Lung (tissue), 12 donors: ENCODE data around the gene BIN1. TPM values are rescaled to one million over a fixed set of nuclear protein-coding genes. Genes with fewer than 3 reads are reported as not detected.

Experiments
- ATAC-seq: fragments of 200-7000 bp; cut with Tn5 transposase; one replicate; pipeline ENCODE4 v1.9.1; 2020; ENCODE audit warnings: moderate number of reproducible peaks; ENCODE audit not compliant: insufficient read depth, low FRiP score
- DNase-seq, 3 donors: peaks; one replicate each; pipeline ENCODE4 v3.0.0-alpha.2; 2013 to 2017
- H3K27ac ChIP-seq, 2 donors: one replicate each; pipeline ENCODE4 v1.5.1; 2013; ENCODE audit warnings: mild to moderate bottlenecking in 2 of 2, moderate library complexity in 2 of 2, control low read depth in 1 of 2, inconsistent platforms in 1 of 2, low read depth in 1 of 2, low read length in 1 of 2
- H3K27me3 ChIP-seq, 3 donors: one replicate each; pipeline ENCODE4 v1.5.1; 2013; ENCODE audit warnings: low read length in 2 of 3; ENCODE audit not compliant: control insufficient read depth in 3 of 3, insufficient read depth in 3 of 3
- H3K36me3 ChIP-seq, 4 donors: one replicate each; pipeline ENCODE4 v1.5.1; 2013; ENCODE audit warnings: low read length in 4 of 4, mild to moderate bottlenecking in 1 of 4, moderate library complexity in 1 of 4; ENCODE audit not compliant: control insufficient read depth in 4 of 4, insufficient read depth in 4 of 4
- H3K4me1 ChIP-seq, 5 donors: one replicate each; pipeline ENCODE4 v1.5.1; 2013; ENCODE audit warnings: low read length in 5 of 5, mild to moderate bottlenecking in 2 of 5, moderate library complexity in 1 of 5; ENCODE audit not compliant: control insufficient read depth in 5 of 5, insufficient read depth in 5 of 5
- H3K4me3 ChIP-seq: one replicate; pipeline ENCODE4 v1.5.1; 2013; ENCODE audit warnings: mild to moderate bottlenecking, control low read depth, moderate library complexity
- H3K9ac ChIP-seq, 2 donors: one replicate each; pipeline ENCODE4 v1.5.1; 2013; ENCODE audit warnings: low read length in 2 of 2, control low read depth in 1 of 2; ENCODE audit not compliant: insufficient read depth in 1 of 2
- H3K9me3 ChIP-seq, 4 donors: one replicate each; pipeline ENCODE4 v1.5.1; 2013; ENCODE audit warnings: low read length in 3 of 4, mild to moderate bottlenecking in 1 of 4, moderate library complexity in 1 of 4; ENCODE audit not compliant: control insufficient read depth in 4 of 4, insufficient read depth in 3 of 4
- WGBS, 2 donors: extraction: QIAGEN DNeasy Blood & Tissue Kit; methylation state at CpG; one replicate each; pipeline ENCODE4 v1.1.7; 2013; 5-methylcytosine and 5-hydroxymethylcytosine counted together
- polyA plus RNA-seq, 2 donors: library from polyadenylated mRNA; stranded (reverse); fragments of 200-250 nt; gene quantifications; one replicate each; pipeline ENCODE4 v1.2.1, GENCODE V29; 2013
- total RNA-seq, 2 donors: library from RNA; depleted of rRNA in 1 of 2; stranded (reverse); fragments of >200 nt in 1 of 2; gene quantifications; one replicate each; pipeline ENCODE4 v1.2.1, GENCODE V29; 2014 to 2021
- TF ChIP-seq, protein P1 (sequence below): IDR thresholded peaks from 2 replicates; pipeline ENCODE4 v1.5.1; 2012; ENCODE audit warnings: mild to moderate bottlenecking; ENCODE audit errors: control extremely low read depth, extremely low read depth
- donor health status: control.
- donor health status: control.
- donor health status: Bipolar disorder and iron deficiency.
- donor health status: healthy.
- donor health status: DM: yes; HTN: yes; CAD: no.

The BIN1 gene
- total and polyA plus RNA-seq, 4 donors, result 28.8 to 41.7 (median 36.2) TPM

DNA sequence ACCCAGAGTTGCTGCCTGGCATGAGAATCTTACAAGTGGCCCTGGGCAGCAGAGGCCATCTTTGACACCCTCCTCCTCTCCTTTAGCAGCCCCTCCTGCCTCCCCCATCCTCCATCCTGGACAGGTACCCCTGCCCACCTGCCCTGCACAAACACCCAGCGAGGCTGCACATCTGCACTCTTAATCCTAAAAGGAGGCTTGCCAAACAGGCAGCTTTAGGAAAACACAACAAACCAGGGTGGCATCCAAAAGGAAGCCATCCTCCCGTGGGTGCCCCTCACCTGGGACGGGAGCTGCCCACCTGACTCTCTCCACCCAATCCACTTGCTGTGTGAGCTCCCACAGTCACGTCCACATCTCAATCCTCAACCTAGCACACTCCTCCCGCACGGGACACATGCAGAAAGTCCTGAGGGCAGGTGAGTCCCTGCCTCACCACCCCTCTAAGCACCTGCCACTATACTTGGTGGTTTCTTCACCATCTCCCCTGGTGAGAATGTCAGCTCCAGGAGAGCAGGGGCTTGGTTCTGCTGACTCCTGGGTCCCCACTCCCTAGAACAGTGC is 5.8 kb downstream of the BIN1 start:
- Histone ChIP-seq H3K27ac (no peak overlapping the region), H3K9ac (no peak overlapping the region)
- 90 to 97% methylated on average over 6 of the region's 6 CpGs for WGBS, 2 donors

DNA sequence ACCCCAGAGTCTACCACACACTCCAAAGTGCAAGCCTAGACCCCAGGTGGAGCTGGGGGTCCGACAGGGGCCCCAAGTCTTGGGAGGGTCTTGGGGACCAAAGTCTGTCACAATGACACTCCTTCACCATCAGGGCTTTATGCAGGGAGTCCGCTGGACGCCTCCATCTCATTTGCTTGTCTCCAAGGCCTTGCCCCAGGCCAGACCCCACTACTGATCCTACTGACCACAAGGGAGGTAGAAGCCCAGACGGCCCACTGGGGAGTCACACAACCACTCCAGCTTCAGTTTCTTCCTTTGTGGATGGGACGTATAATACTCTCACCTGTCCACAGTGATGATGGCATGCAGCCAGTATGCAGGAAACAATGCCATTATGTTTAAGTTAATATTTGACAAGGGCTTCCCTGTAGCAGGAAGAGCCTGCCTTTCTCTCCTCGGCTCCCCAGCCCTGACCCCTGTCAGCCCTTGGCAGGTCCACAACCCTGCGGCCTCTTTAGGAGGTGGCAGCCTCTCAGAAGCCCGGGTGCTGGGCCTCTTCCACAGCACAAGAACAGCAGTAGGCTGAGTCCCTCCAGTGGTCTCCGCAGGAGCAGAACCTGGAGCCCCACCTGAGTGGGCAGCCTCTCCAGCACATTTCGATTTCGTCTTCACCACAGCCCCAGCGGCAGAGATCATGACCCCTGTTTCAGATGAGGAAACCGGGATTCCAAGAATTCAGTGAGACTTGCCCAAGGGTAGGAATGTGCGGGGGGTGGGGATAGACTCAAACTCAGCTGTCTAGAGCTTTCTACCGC is 6.5 kb downstream of the BIN1 start:
- Histone ChIP-seq H3K27ac (no peak overlapping the region), H3K9me3 (no peaks in the 10 kb centered on the region), H3K27me3 (no peaks in the 10 kb centered on the region), H3K4me1 (peaks cover 0 to 59% (median 25%) of the 10 kb centered on the region in 5 donors), H3K4me3 (no peak overlapping the region), H3K9ac (no peak overlapping the region), H3K36me3 (peaks cover 0 to 3% (median 1%) of the 10 kb centered on the region in 4 donors)
- TF ChIP-seq, protein P1, sequence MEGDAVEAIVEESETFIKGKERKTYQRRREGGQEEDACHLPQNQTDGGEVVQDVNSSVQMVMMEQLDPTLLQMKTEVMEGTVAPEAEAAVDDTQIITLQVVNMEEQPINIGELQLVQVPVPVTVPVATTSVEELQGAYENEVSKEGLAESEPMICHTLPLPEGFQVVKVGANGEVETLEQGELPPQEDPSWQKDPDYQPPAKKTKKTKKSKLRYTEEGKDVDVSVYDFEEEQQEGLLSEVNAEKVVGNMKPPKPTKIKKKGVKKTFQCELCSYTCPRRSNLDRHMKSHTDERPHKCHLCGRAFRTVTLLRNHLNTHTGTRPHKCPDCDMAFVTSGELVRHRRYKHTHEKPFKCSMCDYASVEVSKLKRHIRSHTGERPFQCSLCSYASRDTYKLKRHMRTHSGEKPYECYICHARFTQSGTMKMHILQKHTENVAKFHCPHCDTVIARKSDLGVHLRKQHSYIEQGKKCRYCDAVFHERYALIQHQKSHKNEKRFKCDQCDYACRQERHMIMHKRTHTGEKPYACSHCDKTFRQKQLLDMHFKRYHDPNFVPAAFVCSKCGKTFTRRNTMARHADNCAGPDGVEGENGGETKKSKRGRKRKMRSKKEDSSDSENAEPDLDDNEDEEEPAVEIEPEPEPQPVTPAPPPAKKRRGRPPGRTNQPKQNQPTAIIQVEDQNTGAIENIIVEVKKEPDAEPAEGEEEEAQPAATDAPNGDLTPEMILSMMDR, result no peak
- WGBS, 2 donors, result 75 to 78% methylated on average over 14 to 15 of the region's 15 CpGs
- DNase-seq (no peak), ATAC-seq (no peak)

More for the DNA sequence above, 5.8 kb downstream of the BIN1 start:
- peaks cover 0 to 57% (median 24%) of the 10 kb centered on the region in 5 donors for H3K4me1 ChIP-seq
- TF ChIP-seq, protein P1, result no peak
- no peak for ATAC-seq
- no peak for DNase-seq
- peaks cover 0 to 3% (median 1%) of the 10 kb centered on the region in 4 donors for H3K36me3 ChIP-seq
- H3K4me3 ChIP-seq, result no peak overlapping the region
- no peaks in the 10 kb centered on the region for H3K9me3 ChIP-seq
- H3K27me3 ChIP-seq, result no peaks in the 10 kb centered on the region

DNA sequence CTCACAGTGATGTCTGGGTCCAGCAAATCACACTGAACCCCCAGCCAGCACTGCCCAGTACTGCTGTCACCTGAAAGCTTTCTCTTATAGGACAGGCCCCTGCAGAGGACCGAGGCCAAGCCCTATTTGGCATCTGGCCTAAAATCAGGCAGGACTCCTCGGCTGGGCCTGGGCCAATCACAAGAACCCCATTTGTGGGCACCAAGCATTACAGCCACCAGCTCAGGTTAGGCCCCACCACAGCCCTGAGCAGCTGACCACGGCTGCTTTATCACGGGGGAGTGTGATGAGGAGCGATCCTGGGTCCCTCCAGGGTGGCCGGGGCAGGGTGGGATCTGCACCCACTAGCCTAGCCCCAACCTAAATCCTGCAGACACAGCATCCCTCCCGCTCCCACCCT is 8.2 kb downstream of the BIN1 start:
- WGBS, 2 donors, result 79 to 81% methylated on average over 7 of the region's 7 CpGs
- TF ChIP-seq, protein P1, result no peak
- Histone ChIP-seq H3K9ac (no peak overlapping the region), H3K4me3 (no peak overlapping the region), H3K27ac (no peak overlapping the region), H3K27me3 (no peaks in the 10 kb centered on the region), H3K4me1 (peaks cover 0 to 56% (median 32%) of the 10 kb centered on the region in 5 donors), H3K36me3 (peaks cover 0 to 3% (median 0%) of the 10 kb centered on the region in 4 donors), H3K9me3 (no peaks in the 10 kb centered on the region)
- no peak for DNase-seq
- ATAC-seq, result no peak
